HAP-1 (cell line): ENCODE results near the gene ZMYND10.

Experiments
- DNase-seq, 2 experiments: peaks; one replicate each; pipeline ENCODE4 v3.0.0-alpha.2; 2016 to 2020; ENCODE audit warnings: low spot score in 2 of 2
- H3K27me3 ChIP-seq: fragments of 250-450 bp; sonication (Bioruptor Pico); 2 replicates; pipeline ENCODE4 v1.5.1; 2020; ENCODE audit warnings: low read depth, mild to moderate bottlenecking, moderate library complexity
- H3K36me3 ChIP-seq: fragments of 250-450 bp; sonication (Bioruptor Pico); replicated peaks from 2 replicates; pipeline ENCODE4 v1.5.1; 2020; ENCODE audit warnings: mild to moderate bottlenecking
- H3K4me1 ChIP-seq: fragments of 250-450 bp; sonication (Bioruptor Pico); 2 replicates; pipeline ENCODE4 v1.5.1; 2020; ENCODE audit warnings: mild to moderate bottlenecking
- H3K4me3 ChIP-seq: fragments of 250-450 bp; sonication (Bioruptor Pico); 2 replicates; pipeline ENCODE4 v1.5.1; 2020; ENCODE audit warnings: mild to moderate bottlenecking, moderate library complexity
- H3K9me3 ChIP-seq: fragments of 250-450 bp; sonication (Bioruptor Pico); 2 replicates; pipeline ENCODE4 v1.5.1; 2020; ENCODE audit warnings: mild to moderate bottlenecking, moderate library complexity
- in situ Hi-C: fragments of 300-500 bp; cut with MboI; formaldehyde crosslinking; loops from 3 replicates; pipeline ENCODE4 v1.14.3; 2020; ENCODE audit warnings: low sequenced_read_pairs, inconsistent platforms, mixed read lengths

The ZMYND10 gene

DNA sequence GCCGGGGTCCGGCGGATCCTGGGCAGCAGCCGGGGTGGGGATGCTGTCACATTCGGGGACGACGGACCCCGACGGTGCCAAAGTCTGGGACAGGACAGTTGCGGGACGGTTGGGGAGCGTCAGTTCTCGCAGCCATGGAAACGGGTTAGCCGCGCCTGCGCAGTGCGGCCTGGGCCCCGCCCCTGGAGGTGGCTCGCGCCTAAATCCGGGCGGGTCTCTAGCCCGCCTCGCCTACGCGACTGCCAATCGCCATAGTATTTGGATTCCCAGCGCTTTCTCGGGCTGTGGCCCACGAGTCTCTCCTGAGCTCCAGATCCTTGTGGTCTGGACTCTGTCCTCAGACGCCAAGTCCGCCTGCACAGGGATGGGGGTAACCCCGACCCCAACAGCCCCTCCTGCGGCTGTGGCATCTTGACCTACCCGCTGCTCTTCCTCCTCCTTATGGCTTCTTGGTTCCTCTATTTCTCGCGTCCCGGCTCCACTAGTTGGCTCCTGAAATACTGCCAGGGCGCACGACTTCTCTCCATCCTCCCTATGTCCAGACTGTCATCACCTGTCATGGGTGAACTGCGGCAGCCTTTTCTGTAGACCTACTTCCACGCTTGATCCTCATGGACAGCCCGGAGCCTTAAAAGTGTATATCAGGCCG, at the start of gene ZMYND10:
ZMYND10 (minus strand) TSS at position 147 of the 649 bp plus-strand sequence. CDS start 153 bp downstream, outside the sequence.
- peaks cover 9% of the 10 kb centered on the region for H3K4me1 ChIP-seq
- H3K36me3 ChIP-seq = peaks cover 18% of the 10 kb centered on the region
- no peaks in the 10 kb centered on the region for H3K9me3 ChIP-seq
- in situ Hi-C loops = loop anchor here (5.0 kb wide), 1 partner anchor 202 kb away; no protein-coding TSS in a partner anchor
- H3K4me3 ChIP-seq = no peak within 1 kb of the TSS
- no peaks in the 10 kb centered on the region for H3K27me3 ChIP-seq
- no peak for DNase-seq

- in situ Hi-C loops = no loop called here
- no peaks in the 10 kb centered on the region for H3K27me3 ChIP-seq
- no peaks in the 10 kb centered on the region for H3K4me1 ChIP-seq
- no peak overlapping the region for H3K4me3 ChIP-seq
- H3K36me3 ChIP-seq = no peaks in the 10 kb centered on the region
- DNase-seq = no peak
- no peaks in the 10 kb centered on the region for H3K9me3 ChIP-seq
These were observed 47.5 kb upstream of the ZMYND10 start for GRCh38 chr3:50393061-50393460.

DNA sequence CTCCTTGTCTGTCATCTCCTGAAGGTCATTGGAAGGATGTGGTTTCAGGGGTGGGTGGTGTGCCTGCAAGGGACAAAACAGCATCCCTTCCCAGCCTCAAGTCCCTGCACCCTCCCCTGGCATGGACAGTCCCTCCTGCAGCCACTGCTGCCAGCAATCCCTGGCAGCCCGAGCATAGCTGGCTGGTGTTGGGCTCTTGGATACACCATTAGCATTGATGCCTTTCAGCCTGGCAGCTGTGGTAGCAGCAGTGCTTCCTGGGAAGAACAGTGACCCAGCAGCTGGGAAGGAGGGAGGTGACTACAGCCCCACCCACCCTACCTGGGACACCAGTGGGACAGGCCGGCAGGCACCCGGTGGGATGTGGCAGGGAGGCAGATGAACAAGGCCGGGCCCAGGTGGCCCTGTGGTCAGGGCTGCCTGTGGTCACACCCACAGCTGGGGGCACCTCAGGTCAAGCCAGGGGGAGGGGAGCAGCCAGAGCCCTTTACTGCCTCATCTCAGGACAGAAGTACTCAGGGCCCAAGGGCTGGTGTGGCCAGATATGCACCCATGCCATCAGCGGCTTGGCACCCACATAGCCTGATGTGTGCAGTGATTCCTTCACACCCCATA, 46.7 kb upstream of the ZMYND10 start:
- Histone ChIP-seq H3K27me3 (no peaks in the 10 kb centered on the region), H3K36me3 (no peaks in the 10 kb centered on the region), H3K4me1 (no peaks in the 10 kb centered on the region), H3K4me3 (no peak overlapping the region), H3K9me3 (no peaks in the 10 kb centered on the region)
- in situ Hi-C loops = no loop called here
- DNase-seq = no peak

DNA sequence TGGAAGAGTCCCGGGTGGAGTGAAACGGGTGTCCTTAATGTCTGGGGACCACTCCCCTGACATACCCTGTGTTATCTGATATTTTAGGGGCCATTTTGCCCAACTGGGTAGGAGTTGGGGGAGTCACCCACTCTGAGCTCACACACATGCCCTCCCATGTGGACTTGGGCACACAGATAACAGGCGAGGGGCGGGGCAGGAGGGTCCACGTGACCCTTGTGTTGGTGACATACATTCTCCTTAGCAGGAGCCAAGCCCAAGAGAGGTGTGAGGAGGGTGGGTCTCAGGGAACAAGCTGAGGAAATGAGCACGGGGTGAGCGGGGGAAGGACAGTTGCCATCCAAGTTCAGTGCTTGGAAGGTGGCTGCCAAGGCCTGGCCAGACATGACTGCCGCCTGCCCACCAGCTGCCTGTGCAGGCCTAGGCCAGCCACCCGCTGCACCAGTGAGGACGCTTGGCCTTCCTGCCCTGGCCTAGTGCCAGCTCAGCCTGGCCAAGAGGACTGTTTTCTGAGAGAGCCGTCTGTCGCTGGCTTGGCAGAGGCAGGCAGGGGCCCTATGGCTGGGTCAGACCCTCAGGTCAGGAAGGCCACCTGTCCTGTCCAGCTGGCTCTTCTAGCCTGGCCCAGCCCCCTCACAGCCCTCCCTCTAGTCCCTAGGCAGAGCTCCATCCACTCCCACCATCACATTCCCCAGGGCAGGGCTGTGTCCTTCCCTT, 45.1 kb upstream of the ZMYND10 start:
- in situ Hi-C loops = no loop called here
- H3K27me3 ChIP-seq = no peaks in the 10 kb centered on the region

GRCh38 chr3:50389414-50389767, 43.9 kb upstream of the ZMYND10 start:
- Histone ChIP-seq H3K9me3 (no peaks in the 10 kb centered on the region), H3K27me3 (no peaks in the 10 kb centered on the region), H3K4me3 (no peak overlapping the region), H3K36me3 (no peaks in the 10 kb centered on the region), H3K4me1 (no peaks in the 10 kb centered on the region)
- in situ Hi-C loops = no loop called here
- no peak for DNase-seq

More for the DNA sequence above, 45.1 kb upstream of the ZMYND10 start:
- DNase-seq = no peak
- Histone ChIP-seq H3K9me3 (no peaks in the 10 kb centered on the region), H3K36me3 (no peaks in the 10 kb centered on the region), H3K4me3 (no peak overlapping the region), H3K4me1 (no peaks in the 10 kb centered on the region)

GRCh38 chr3:50388720-50389413, 43.3 kb upstream of the ZMYND10 start:
- no peak for DNase-seq
- no peaks in the 10 kb centered on the region for H3K9me3 ChIP-seq
- in situ Hi-C loops = no loop called here
- no peaks in the 10 kb centered on the region for H3K4me1 ChIP-seq
- H3K36me3 ChIP-seq = no peaks in the 10 kb centered on the region
- H3K4me3 ChIP-seq = no peak overlapping the region
- H3K27me3 ChIP-seq = no peaks in the 10 kb centered on the region

DNA sequence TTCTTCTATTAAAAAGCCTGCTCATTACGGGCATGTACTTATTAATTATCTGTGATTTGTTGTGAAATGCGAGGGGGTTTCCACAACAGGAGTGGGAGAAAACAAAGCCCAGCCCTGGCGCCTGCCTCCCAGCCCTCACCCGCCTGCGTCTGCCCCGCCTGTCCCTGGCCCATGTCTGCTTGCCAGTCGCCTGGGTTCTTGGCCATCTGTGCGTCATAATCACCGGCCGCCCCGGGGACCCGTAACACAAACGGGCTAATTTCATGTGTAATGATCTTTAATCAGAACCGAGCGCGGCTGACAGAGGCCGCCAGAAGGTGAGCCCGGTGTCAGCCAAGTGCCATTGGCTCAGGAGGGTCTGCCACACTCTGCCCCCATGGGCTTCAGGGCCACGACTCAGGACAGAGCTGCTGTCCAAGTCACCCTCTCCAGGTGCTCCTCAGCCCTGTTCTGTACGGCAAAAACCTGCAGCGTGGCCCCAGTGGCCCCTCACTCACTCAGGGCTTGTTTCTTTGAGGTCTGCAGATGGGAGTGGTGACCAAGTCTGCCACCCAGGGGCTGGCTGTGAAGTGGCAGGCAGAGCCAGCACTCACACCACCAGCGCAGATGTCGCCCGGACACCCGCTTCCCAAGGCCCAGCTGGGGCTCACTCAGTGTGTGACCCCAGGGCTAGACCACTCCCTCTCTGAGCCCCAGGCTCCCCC, 42.6 kb upstream of the ZMYND10 start:
- Histone ChIP-seq H3K4me1 (no peaks in the 10 kb centered on the region), H3K9me3 (no peaks in the 10 kb centered on the region), H3K4me3 (no peak overlapping the region), H3K36me3 (no peaks in the 10 kb centered on the region), H3K27me3 (no peaks in the 10 kb centered on the region)
- in situ Hi-C loops = no loop called here
- peak in 1 of 2 experiments; percentile 21 for DNase-seq

- in situ Hi-C loops = no loop called here
- no peak for DNase-seq
- Histone ChIP-seq H3K4me3 (no peak overlapping the region), H3K27me3 (no peaks in the 10 kb centered on the region), H3K36me3 (no peaks in the 10 kb centered on the region), H3K4me1 (no peaks in the 10 kb centered on the region), H3K9me3 (no peaks in the 10 kb centered on the region)
These were observed 40.2 kb upstream of the ZMYND10 start for GRCh38 chr3:50385754-50386153.

DNA sequence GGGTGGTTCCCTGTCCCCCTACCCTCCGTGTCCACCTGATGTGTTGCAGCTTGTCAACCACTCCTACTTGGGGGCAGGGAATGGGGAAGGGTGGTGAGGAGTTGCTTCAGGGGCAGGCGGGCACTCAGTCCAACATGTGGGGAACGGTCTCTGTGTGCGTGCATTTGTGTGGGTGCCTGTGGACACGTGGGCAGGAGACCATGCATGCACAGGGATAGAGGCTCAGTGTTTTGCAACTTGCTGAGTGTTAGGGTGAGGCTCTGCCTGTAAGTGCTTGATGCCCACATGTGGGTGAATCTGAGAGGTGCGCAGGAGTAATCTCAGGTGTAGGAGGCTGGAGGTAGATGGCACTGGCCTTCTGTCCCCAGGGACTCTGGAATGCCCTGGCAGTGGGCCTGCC, 38.2 kb upstream of the ZMYND10 start:
- in situ Hi-C loops = no loop called here
- Histone ChIP-seq H3K4me1 (no peaks in the 10 kb centered on the region), H3K9me3 (no peaks in the 10 kb centered on the region), H3K4me3 (no peak overlapping the region), H3K36me3 (no peaks in the 10 kb centered on the region), H3K27me3 (no peaks in the 10 kb centered on the region)
- DNase-seq = no peak

GRCh38 chr3:50382722-50383121, 37.2 kb upstream of the ZMYND10 start:
- no peaks in the 10 kb centered on the region for H3K27me3 ChIP-seq
- H3K4me1 ChIP-seq = no peaks in the 10 kb centered on the region
- no peaks in the 10 kb centered on the region for H3K9me3 ChIP-seq
- in situ Hi-C loops = no loop called here
- H3K4me3 ChIP-seq = no peak overlapping the region
- no peak for DNase-seq
- no peaks in the 10 kb centered on the region for H3K36me3 ChIP-seq

GRCh38 chr3:50381383-50381782, 35.9 kb upstream of the ZMYND10 start:
- Histone ChIP-seq H3K9me3 (no peaks in the 10 kb centered on the region), H3K4me3 (no peak overlapping the region), H3K36me3 (no peaks in the 10 kb centered on the region), H3K27me3 (no peaks in the 10 kb centered on the region), H3K4me1 (no peaks in the 10 kb centered on the region)
- in situ Hi-C loops = no loop called here
- DNase-seq = no peak

- Histone ChIP-seq H3K27me3 (no peaks in the 10 kb centered on the region), H3K4me1 (no peaks in the 10 kb centered on the region), H3K9me3 (no peaks in the 10 kb centered on the region), H3K4me3 (no peak overlapping the region), H3K36me3 (no peaks in the 10 kb centered on the region)
- in situ Hi-C loops = no loop called here
- no peak for DNase-seq
These were observed 35.0 kb upstream of the ZMYND10 start for GRCh38 chr3:50380405-50381085.

DNA sequence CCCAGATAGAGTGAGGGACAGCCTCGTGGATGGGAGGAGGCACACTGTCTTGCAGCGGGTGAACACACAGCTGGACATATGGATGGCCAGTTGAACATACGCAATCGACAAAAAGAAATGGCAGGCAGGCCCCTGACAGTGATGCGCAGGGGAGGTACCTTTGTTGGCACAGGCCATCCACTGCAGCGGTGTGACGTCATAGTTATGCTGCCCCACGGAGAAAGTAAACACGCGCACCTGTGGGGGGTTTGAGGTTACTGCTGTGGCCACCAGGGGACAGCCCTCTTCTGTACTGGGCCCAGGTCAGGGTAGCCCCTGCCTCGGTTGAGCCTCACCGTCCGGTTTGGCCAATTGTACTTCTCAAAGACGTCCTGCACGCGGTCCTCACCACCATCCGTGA, 33.2 kb upstream of the ZMYND10 start:
- Histone ChIP-seq H3K27me3 (no peaks in the 10 kb centered on the region), H3K9me3 (no peaks in the 10 kb centered on the region), H3K4me1 (no peaks in the 10 kb centered on the region), H3K36me3 (no peaks in the 10 kb centered on the region), H3K4me3 (no peak overlapping the region)
- DNase-seq = no peak
- in situ Hi-C loops = no loop called here
